Left ventricle myocardium superior (tissue), 1 donor: ENCODE results near the gene SYNGR1. TPM values are rescaled to one million over a fixed set of nuclear protein-coding genes. Genes with fewer than 3 reads are reported as not detected.
A peak's percentile ranks its signal among the peaks of the same experiment; 100 is the strongest.

Experiments
- ATAC-seq: fragments of 200-7000 bp; cut with Tn5 transposase; one replicate; pipeline ENCODE4 v1.9.1; 2020; ENCODE audit warnings: mild to moderate bottlenecking, moderate library complexity
- DNase-seq: peaks from one replicate; pipeline ENCODE4 v3.0.0-alpha.2; 2020
- intact Hi-C: fragments of 100-400 bp; cut with micrococcal nuclease; formaldehyde crosslinking; loops from one replicate; pipeline ENCODE4 v1.11.0; 2022
- long read RNA-seq: library from polyadenylated mRNA; unstranded; transcript quantifications from one replicate; pipeline ENCODE4 v2.0.0, GENCODE V29; 2021
- total RNA-seq: library from RNA; stranded (reverse); fragmentation: NEBNext Ultra II Directional; extraction: Animal tissue kit (Norgen Biotek cat#: 25700); gene quantifications from one replicate; pipeline ENCODE4 v1.2.1, GENCODE V29; 2021
- donor health status: DM: no; HTN: yes; CAD: no; lungs with severe emphysema.

The SYNGR1 gene
- 41.3 TPM for total RNA-seq
- long read RNA-seq, full-length matches to known transcripts = 88 of 125 reads
- long read RNA-seq, partial matches to known transcripts = 20 of 125 reads
- long read RNA-seq, other reads (novel, unspliced or antisense) = 17 of 125 reads

- intact Hi-C loops = no loop called here
- DNase-seq (peak; percentile 52), ATAC-seq (peak; percentile 51)
Measured at GRCh38 chr22:39349967-39350726, at the start of gene SYNGR1. TSS of gene SYNGR1 (plus strand) at chr22:39349991. CDS start at chr22:39350011, 20 bp downstream.

GRCh38 chr22:39300186-39300830 lies 49.5 kb upstream of the SYNGR1 start:
- intact Hi-C loops = no loop called here
- DNase-seq (peak; percentile 61), ATAC-seq (peak; percentile 74)

GRCh38 chr22:39301108-39301507 lies 48.7 kb upstream of the SYNGR1 start:
- DNase-seq (no peak), ATAC-seq (no peak)
- intact Hi-C loops = no loop called here

- no peak for DNase-seq
- intact Hi-C loops = no loop called here
- ATAC-seq = no peak
Measured at GRCh38 chr22:39301926-39302325, 47.9 kb upstream of the SYNGR1 start.

- ATAC-seq (no peak), DNase-seq (no peak)
- intact Hi-C loops = no loop called here
Measured at GRCh38 chr22:39302431-39302960, 47.3 kb upstream of the SYNGR1 start.

- no peak for ATAC-seq
- DNase-seq = no peak
- intact Hi-C loops = no loop called here
Measured at GRCh38 chr22:39303358-39303757, 46.4 kb upstream of the SYNGR1 start.

GRCh38 chr22:39303892-39304671 lies 45.7 kb upstream of the SYNGR1 start:
- ATAC-seq = no peak
- intact Hi-C loops = no loop called here
- DNase-seq = no peak

GRCh38 chr22:39306456-39307361 lies 43.1 kb upstream of the SYNGR1 start:
- ATAC-seq (peak; percentile 23), DNase-seq (peak; percentile 68)
- intact Hi-C loops = no loop called here

- DNase-seq = peak; percentile 71
- intact Hi-C loops = no loop called here
- peak; percentile 33 for ATAC-seq
Measured at GRCh38 chr22:39308614-39309363, 41.0 kb upstream of the SYNGR1 start.

- intact Hi-C loops = no loop called here
- ATAC-seq = no peak
- no peak for DNase-seq
Measured at GRCh38 chr22:39309364-39309861, 40.4 kb upstream of the SYNGR1 start.

GRCh38 chr22:39309881-39310714 lies 39.7 kb upstream of the SYNGR1 start:
- no peak for DNase-seq

GRCh38 chr22:39311592-39312400 lies 38.0 kb upstream of the SYNGR1 start:
- no peak for DNase-seq
- intact Hi-C loops = no loop called here
- ATAC-seq = no peak

More at GRCh38 chr22:39309881-39310714, 39.7 kb upstream of the SYNGR1 start:
- intact Hi-C loops = no loop called here
- no peak for ATAC-seq

GRCh38 chr22:39312410-39312809 lies 37.4 kb upstream of the SYNGR1 start:
- intact Hi-C loops = no loop called here
- ATAC-seq (no peak), DNase-seq (no peak)

GRCh38 chr22:39313258-39314001 lies 36.4 kb upstream of the SYNGR1 start:
- intact Hi-C loops = no loop called here
- no peak for ATAC-seq
- no peak for DNase-seq

- intact Hi-C loops = no loop called here
- DNase-seq (peak; percentile 40), ATAC-seq (peak; percentile 17)
Measured at GRCh38 chr22:39314251-39314971, 35.4 kb upstream of the SYNGR1 start.
